ENCODE data around the gene IFT81. TPM values are rescaled to one million over a fixed set of nuclear protein-coding genes. Genes with fewer than 3 reads are reported as not detected.

IFT81 gene
- total and polyA plus RNA-seq, 2 experiments from 2014 or later, result 17.5 to 22.3 TPM

- TF ChIP-seq EZH2 (IDR thresholded peaks at IDR 0.05; ENCODE audit: low read depth, unreplicated experiment), result no peak
- no peak for TF ChIP-seq EZH2phosphoT487 (IDR thresholded peaks at IDR 0.05; ENCODE audit: unreplicated experiment)
- TF ChIP-seq CREB1 (CRISPR knock-in tag; IDR thresholded peaks at IDR 0.05; ENCODE audit: low read depth), result no peak
- no peak for TF ChIP-seq ZNF331 (CRISPR knock-in tag; IDR thresholded peaks at IDR 0.05; ENCODE audit: low read depth)
- TF ChIP-seq POLR2AphosphoS5 (IDR thresholded peaks at IDR 0.05; ENCODE audit: low read depth), result no peak
- TF ChIP-seq NANOG (IDR thresholded peaks at IDR 0.05; ENCODE audit: borderline replicate concordance), result no peak
Measured at GRCh38 chr12:110222027-110222426, 97.9 kb downstream of the IFT81 start (continued).

DNA sequence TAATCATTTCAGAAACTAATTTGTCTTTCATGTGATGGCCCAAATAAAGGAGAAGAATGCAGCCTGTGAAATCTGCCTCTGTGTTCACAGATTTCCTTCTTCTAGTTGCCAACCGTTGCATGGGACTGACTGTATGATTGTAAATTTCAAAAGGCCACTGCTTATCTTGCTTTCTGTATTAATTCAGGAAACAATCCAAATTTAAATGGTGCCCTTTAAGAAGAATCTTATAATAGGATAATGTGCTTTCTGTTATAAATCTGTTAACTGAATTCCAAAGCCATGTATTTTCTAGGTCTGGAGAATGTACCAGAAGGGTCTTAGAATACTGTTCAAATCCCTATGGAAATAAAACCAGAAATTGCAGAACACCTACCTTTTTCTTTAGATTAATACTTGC is 98.3 kb downstream of the IFT81 start:
- peaks cover 5% of the 10 kb centered on the region; the same call in 2 of the 3 replicates for H3K4me1 Mint-ChIP-seq
- Histone ChIP-seq H3K27ac (ENCODE audit: low read depth) (no peak overlapping the region), H3K9me2 (ENCODE audit: insufficient read depth) (no peaks in the 10 kb centered on the region), H3F3A (replicated peaks; ENCODE audit: low read depth) (no peaks in the 10 kb centered on the region), H3K79me2 (replicated peaks; ENCODE audit: insufficient read depth) (no peaks in the 10 kb centered on the region), H3K4me2 (no peak overlapping the region), H2AFZ (no peak overlapping the region), H3K27me3 (ENCODE audit: insufficient read depth) (no peaks in the 10 kb centered on the region), H3K4me3 (no peak overlapping the region), H3K36me3 (ENCODE audit: insufficient read depth) (no peaks in the 10 kb centered on the region), H3K4me1 (ENCODE audit: insufficient read depth) (no peaks in the 10 kb centered on the region), H4K20me1 (replicated peaks; ENCODE audit: insufficient read depth) (no peaks in the 10 kb centered on the region)
- ATAC-seq, result no peak
- no peaks in the 10 kb centered on the region for H3K36me3 Mint-ChIP-seq (ENCODE audit: low read depth)
- TF ChIP-seq ZNF331 (CRISPR knock-in tag; IDR thresholded peaks at IDR 0.05; ENCODE audit: low read depth), result no peak
- TF ChIP-seq CREB1 (CRISPR knock-in tag; IDR thresholded peaks at IDR 0.05; ENCODE audit: low read depth), result no peak
- no peak for TF ChIP-seq REST (IDR thresholded peaks at IDR 0.05; ENCODE audit: unreplicated experiment)
- TF ChIP-seq, protein P1, sequence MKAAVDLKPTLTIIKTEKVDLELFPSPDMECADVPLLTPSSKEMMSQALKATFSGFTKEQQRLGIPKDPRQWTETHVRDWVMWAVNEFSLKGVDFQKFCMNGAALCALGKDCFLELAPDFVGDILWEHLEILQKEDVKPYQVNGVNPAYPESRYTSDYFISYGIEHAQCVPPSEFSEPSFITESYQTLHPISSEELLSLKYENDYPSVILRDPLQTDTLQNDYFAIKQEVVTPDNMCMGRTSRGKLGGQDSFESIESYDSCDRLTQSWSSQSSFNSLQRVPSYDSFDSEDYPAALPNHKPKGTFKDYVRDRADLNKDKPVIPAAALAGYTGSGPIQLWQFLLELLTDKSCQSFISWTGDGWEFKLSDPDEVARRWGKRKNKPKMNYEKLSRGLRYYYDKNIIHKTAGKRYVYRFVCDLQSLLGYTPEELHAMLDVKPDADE (IDR thresholded peaks at IDR 0.05), result no peak
- no peak for TF ChIP-seq NANOG (IDR thresholded peaks at IDR 0.05; ENCODE audit: borderline replicate concordance)
- no peak for TF ChIP-seq EZH2phosphoT487 (IDR thresholded peaks at IDR 0.05; ENCODE audit: unreplicated experiment)
- TF ChIP-seq CTCF (conservative IDR thresholded peaks at IDR 0.05; ENCODE audit: low read depth in 2 of 2), result no peak
- TF ChIP-seq POLR2AphosphoS5 (IDR thresholded peaks at IDR 0.05; ENCODE audit: low read depth), result no peak
- TF ChIP-seq JUNB (IDR thresholded peaks at IDR 0.05; ENCODE audit: unreplicated experiment), result no peak
- TF ChIP-seq STAT1 (IDR thresholded peaks at IDR 0.05; ENCODE audit: unreplicated experiment), result no peak
- TF ChIP-seq ZNF462 (CRISPR knock-in tag; IDR thresholded peaks at IDR 0.05), result no peak
- TF ChIP-seq EZH2 (IDR thresholded peaks at IDR 0.05; ENCODE audit: low read depth, unreplicated experiment), result no peak
- no peak for TF ChIP-seq ZNF114 (CRISPR knock-in tag; IDR thresholded peaks at IDR 0.05)
- no peaks in the 10 kb centered on the region for H3K9me3 Mint-ChIP-seq
- DNase-seq (ENCODE audit: low spot score), result no peak
- no peak overlapping the region for H3K27ac Mint-ChIP-seq
- no peaks in the 10 kb centered on the region for H3K27me3 Mint-ChIP-seq (ENCODE audit: insufficient read depth, low read depth, poor library complexity)
- no peak overlapping the region for H3K4me3 Mint-ChIP-seq

All from GM23338 (cell line).